ENCODE measurements around the gene SKAP2.

DNA sequence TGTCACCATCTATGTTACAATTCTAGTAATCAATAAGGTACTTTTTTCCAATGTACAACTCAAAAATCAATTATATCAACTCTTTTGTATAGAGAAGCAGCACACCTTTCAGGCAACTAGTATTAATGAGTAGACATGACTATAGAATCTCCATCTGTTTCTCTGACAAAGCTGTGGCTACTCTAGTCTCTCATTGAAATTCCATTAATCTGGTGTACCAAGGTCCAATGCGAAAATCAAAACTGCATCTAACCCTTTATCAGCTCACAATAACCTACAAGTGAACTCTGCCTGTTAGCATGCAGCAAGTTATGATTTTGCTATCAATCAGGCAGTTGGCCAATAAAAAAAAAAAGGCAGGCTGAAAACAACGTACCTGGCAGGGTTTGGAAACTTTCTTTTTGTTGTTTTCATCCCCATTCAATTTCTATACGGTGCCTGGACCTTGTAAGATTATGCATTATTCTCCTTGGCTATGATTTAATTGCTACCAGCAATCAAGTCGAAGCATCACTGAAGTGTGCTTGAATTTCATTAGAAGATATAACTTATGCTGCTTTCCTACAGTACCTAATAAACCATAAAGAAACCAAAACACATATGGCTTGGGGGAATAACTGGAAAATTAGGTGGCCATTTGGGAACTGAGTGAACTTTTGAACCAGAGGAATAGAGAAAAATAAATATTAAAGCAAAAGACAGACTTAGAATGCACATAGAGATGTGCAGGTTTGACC lies 23.2 kb downstream of the SKAP2 start:
- TF ChIP-seq CTCF (IDR thresholded peaks at IDR 0.05) (no peak), POLR2A (IDR thresholded peaks at IDR 0.05) (no peak)

Data from lower leg skin (tissue), 3 donors.